ENCODE results near the gene KLRG1.
A peak's percentile ranks its signal among the peaks of the same experiment; 100 is the strongest.

The KLRG1 gene

DNA sequence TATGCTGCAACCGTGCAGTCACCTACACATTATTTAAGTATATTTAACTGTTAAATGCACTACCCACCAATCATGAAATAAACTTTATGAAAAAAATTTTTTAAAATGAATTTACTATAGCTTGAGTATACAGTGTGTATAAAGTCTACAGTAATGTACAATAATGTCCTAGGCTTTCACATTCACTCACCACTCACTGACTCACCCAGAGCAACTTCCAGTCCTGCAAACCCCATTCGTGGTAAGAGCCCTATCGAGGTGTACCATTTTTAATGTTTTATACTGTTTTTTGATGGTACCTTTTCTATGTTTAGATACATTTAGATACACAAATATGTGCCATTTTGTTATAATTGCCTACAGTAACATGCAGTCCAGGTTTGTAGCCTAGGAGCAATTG, 48.1 kb downstream of the KLRG1 start:
- TF ChIP-seq, protein P1, sequence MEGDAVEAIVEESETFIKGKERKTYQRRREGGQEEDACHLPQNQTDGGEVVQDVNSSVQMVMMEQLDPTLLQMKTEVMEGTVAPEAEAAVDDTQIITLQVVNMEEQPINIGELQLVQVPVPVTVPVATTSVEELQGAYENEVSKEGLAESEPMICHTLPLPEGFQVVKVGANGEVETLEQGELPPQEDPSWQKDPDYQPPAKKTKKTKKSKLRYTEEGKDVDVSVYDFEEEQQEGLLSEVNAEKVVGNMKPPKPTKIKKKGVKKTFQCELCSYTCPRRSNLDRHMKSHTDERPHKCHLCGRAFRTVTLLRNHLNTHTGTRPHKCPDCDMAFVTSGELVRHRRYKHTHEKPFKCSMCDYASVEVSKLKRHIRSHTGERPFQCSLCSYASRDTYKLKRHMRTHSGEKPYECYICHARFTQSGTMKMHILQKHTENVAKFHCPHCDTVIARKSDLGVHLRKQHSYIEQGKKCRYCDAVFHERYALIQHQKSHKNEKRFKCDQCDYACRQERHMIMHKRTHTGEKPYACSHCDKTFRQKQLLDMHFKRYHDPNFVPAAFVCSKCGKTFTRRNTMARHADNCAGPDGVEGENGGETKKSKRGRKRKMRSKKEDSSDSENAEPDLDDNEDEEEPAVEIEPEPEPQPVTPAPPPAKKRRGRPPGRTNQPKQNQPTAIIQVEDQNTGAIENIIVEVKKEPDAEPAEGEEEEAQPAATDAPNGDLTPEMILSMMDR (conservative IDR thresholded peaks at IDR 0.05; ENCODE audit: low read depth, low read length), result no peak
- no peak overlapping the region for H3K4me3 ChIP-seq (ENCODE audit: low read length)
- no peak for DNase-seq (ENCODE audit: low read depth)

DNA sequence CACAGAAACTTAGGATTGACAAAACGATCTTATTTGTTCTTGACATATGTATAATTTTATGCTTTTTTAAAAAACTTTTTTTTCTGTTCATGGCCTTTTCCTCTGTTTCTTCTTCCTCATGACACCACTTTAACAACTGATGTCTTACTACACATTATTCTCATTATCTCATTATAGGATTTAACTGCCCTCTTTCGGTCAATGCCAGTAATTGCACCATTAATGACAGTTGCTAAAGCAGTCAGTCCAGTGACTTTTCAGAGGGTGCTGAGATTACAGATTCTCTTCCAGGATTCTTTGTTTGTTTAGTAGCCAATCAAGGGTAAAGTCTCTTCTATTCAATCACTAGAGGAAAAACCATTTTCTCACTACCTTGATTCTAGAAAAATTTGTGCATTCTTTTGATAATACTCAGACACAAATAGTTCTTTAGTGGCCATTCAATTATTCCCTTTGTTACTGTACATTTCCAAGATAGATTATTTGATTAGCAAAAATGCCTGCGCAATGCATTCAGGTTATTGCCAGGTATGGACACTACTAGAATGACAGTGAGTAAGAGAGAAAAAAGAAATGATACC, 50.1 kb downstream of the KLRG1 start:
- H3K4me3 ChIP-seq (ENCODE audit: low read length), result no peak overlapping the region
- TF ChIP-seq, protein P1 (conservative IDR thresholded peaks at IDR 0.05; ENCODE audit: low read depth, low read length), result peak; percentile 73
- DNase-seq (ENCODE audit: low read depth), result no peak

DNA sequence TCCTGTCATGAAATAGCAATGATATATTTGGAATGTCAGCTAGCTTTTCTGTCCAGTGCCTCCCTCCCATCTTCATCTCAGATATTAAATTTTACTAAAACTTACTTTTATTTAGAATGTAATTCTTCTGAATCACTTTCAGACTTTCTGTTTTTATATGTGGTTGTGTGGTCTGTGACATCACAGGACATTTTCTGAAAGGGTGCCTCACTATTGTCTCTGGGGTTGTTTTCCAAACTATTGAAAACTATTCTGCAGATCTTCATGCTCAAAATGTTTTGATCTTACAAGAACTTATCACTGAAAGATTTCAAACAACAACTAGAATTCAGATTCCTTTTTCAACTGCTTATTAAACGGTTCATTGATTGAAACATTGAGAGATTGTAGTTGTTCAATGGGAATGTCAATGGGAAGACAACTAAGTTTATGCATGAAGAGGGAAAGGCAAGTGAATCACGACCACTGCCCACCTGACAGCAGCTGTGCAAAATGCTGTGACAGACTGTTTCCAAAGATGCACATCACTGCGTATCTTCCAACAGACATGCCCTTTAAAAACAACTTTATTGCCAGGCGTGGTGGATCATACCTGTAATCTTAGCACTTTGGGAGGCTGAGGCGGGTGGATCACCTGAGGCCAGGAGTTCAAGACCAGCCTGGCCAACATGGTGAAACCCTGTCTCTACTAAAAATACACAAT, 51.3 kb downstream of the KLRG1 start:
- TF ChIP-seq, protein P1 (conservative IDR thresholded peaks at IDR 0.05; ENCODE audit: low read depth, low read length), result no peak
- DNase-seq (ENCODE audit: low read depth), result no peak
- H3K4me3 ChIP-seq (ENCODE audit: low read length), result no peak overlapping the region

DNA sequence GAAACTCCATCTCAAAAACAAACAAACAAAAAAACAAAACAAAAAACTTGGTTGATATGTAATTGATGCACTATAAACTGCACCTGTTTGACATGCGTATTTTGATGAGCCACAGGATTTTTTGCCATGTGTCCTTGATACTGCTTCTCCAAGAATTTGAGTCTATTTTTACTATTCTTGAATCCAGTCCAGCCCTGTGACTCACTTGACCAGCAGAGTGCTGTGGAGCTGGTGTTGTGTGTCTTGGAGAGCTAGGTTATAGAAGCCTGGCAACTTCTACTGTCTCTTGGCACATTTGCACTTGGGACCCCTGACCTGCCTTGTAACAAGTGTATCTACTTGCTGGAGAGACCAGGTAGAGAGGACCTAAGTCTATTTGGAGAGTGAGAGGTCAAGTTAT, 52.0 kb downstream of the KLRG1 start:
- TF ChIP-seq, protein P1 (conservative IDR thresholded peaks at IDR 0.05; ENCODE audit: low read depth, low read length), result no peak
- H3K4me3 ChIP-seq (ENCODE audit: low read length), result no peak overlapping the region
- DNase-seq (ENCODE audit: low read depth), result no peak

DNA sequence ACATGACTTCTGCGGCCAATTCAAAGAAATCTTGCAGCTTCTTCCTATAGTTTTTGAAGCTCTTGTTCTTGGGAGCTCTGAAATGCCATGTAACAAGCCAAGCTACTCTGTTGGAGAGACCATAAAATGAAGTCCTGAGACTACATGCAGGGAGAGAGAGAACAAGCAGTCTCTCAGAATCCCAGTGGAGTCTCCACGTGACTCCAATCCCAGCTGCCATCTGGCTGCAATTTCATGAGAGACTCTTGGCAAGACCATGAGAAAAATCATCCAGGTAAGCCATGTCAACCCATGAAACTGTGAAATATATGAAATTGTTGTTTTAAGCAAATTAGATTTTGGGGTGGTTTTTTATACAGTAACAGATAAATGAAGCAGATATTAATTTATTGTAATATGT, 54.4 kb downstream of the KLRG1 start:
- DNase-seq (ENCODE audit: low read depth), result no peak
- TF ChIP-seq, protein P1 (conservative IDR thresholded peaks at IDR 0.05; ENCODE audit: low read depth, low read length), result no peak

DNA sequence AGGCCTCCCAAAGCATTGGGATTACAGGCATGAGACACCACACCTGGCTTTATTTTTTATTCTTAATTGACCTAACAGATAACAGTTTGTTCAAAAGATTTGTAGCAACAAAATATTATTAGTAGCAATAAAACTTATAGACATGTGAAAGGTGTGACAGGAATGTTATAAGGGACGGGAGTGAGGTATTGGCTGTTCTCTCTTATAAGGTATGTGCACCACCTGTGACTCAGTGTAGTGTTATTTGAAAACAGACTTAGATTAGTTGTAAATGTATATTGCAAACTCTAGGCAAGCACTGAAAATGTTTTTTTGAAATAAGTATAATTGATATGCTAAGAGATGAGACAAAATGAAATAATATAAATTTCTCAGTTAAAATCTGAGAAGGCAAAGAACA, 57.8 kb downstream of the KLRG1 start:
- no peak overlapping the region for H3K4me3 ChIP-seq (ENCODE audit: low read length)
- TF ChIP-seq, protein P1 (conservative IDR thresholded peaks at IDR 0.05; ENCODE audit: low read depth, low read length), result no peak
- no peak for DNase-seq (ENCODE audit: low read depth)

More for the DNA sequence above, 54.4 kb downstream of the KLRG1 start:
- H3K4me3 ChIP-seq (ENCODE audit: low read length), result no peak overlapping the region

DNA sequence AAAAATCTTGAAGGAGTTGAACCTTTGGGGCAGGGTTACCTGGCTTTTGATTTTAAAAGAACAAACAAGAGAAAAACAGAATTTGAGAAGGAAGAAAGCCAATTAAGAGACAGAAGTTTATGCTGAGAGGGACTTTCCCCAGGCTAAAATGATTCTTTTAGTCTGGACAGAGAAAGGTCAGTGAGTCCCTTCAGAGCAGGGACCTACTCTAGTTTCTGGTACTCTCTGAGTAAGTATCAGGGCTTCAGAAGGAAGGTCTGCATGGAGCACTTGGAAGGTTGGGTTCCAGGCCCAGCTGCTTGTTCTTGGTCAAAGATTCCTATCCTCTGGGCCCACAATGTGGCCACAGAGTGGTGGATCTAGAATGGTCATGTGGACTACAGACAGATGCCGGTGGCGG, 59.6 kb downstream of the KLRG1 start:
- TF ChIP-seq, protein P1 (conservative IDR thresholded peaks at IDR 0.05; ENCODE audit: low read depth, low read length), result no peak
- no peak overlapping the region for H3K4me3 ChIP-seq (ENCODE audit: low read length)
- DNase-seq (ENCODE audit: low read depth), result no peak

Measured in retinal pigment epithelial cell (primary cell).